Muscle of back (tissue), 11 donors: ENCODE results near the gene NFIX. TPM values are rescaled to one million over a fixed set of nuclear protein-coding genes. Genes with fewer than 3 reads are reported as not detected.

Source experiments
- DNase-seq, 3 donors: peaks; one replicate each; pipeline versions ENCODE4 v3.0.0 to v3.0.0-alpha.2; 2013
- polyA plus RNA-seq, 10 donors: library from polyadenylated mRNA; unstranded; fragments of 120-200 nt; gene quantifications; one replicate each; pipeline ENCODE4 v1.2.1, GENCODE V29; 2013; ENCODE audit not compliant: insufficient read length in 10 of 10

NFIX gene
- polyA plus RNA-seq, 10 donors = 89.1 to 136 (median 111) TPM

DNA sequence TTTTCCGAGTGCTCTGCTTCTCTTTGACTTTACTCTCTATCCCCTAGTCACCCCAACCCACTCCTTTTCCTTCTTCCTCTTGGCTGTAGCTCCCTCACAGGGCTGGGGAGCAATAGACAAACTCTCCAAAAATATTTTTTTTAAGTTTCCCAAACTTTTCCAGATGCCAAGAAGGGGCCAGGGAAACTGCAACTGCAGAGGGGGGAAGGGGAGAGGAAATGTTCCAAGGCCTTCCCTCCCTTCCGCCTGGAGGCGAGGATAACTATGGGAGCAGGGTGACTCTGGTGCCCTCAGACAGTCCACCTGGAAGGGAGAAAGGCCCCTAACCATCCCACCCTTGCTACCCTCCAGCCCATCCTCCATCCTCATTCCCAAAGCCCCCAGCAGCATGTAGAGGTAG, 58.0 kb downstream of the NFIX start:
- DNase-seq = peak in 2 of 3 donors; percentile 72 to 85

DNA sequence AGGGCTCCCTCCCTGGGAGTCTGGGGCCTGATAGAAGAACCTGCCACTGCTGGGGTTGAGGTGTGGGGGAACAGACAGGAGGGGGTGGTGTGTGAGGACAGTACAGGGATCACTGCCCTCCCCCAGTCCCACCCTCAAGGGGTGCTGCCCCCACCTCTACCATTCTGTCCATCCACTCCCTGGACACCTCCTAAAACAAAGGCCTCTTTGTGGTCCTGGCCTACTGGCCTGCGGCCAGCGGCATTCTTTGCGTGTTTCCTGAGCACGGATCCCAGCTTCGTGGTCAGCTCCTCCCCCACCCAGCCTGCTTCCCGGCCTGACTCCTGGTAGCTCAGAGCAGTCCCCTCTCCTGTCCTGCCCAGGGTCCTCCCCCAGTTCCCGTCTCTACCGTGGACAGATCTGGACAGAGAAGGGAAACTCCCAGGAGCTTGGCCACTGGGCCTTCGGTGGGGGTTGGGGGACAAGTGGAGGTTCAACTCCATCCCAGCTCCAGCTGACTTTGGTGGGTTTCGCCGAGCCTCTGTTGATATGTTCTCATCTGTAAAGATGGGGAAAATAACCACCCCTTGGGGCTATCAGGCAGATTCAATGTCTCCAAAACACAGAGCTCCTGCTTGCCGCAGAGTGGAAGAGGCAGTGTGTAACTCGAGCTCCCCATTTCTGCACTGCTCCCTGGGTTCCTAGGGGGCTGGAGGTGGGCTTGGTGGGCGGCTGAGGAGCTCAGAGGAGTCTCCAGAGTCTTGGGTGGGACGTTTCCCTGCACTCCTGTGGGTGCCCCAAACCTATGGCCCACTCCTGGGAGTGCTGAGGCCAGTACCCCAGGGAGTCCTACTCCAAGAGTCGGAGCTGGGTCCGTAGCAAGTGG, 58.7 kb downstream of the NFIX start:
- peak; percentile 84 to 93 (median 90) for DNase-seq

DNA sequence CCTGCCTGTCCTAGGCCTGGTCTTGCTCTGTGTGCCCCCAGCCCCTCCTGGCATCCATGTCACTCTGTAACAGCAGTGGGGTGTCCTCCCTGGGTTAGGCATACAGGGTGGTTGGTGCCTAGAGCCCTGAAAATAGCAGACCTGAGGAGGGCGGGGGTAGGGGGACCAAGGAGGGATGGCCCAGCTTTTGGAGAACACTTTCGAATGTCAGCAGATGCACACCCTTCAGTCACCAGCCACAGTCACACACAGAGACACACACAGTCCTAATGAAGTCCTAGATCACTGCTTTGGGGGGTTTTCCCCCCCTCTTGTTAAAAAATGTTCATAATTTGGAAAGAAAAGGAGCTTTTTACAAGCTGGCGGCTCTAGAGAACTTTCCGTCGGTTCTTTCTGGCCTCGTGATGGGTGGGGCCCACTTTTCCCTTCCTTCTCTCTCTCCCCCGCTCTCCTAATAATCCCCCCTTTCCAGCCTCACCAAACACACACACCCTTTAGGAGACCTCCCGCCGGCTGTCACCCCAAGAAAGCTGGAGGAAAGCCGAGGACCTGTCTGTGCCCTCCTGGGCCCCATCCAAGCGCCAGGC, 59.4 kb downstream of the NFIX start:
- peak; percentile 82 to 94 (median 85) for DNase-seq

- peak; percentile 86 to 95 (median 94) for DNase-seq
These were observed 60.2 kb downstream of the NFIX start for GRCh38 chr19:13055213-13056051.

GRCh38 chr19:13056052-13056660, 60.9 kb downstream of the NFIX start:
- peak; percentile 72 to 88 (median 88) for DNase-seq

GRCh38 chr19:13057147-13057572, 61.9 kb downstream of the NFIX start:
- peak in 1 of 3 donors; percentile 50 for DNase-seq

- peak in 1 of 3 donors; percentile 81 for DNase-seq
These were observed 62.5 kb downstream of the NFIX start for GRCh38 chr19:13057744-13058143.

DNA sequence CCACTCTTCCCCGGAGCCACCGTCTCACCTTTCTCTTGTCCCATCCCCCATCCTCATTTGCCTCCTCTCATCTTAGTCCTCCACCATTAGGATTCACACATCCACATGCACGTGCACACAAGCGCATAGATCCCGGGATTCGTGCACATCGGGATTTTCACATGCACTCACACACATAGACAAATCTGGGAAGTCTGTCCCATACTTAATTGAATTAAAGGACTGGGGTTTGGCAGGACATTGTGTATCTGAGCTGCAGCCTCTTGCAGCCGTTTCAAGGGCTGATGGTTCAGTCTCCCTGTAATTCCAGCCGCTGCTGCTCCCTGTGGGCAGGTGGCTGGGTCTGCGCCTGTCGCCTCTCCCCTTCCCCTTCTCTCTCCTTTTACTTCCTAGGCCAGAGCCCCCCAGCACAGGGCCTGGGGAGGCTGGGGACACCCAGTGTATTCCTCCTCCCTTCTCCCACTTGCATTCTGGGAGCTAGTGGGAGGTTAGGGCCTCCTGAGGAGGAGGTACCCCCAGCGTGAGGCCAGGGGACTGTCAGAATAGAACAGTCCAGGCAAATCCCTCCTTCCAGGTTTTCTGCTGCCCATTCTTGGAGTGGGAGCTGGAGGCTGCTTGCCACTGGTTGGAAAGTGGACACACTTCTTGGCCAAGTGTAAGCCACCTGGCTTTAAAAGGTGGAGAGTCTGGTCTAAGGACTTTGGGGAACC, 63.8 kb downstream of the NFIX start:
- DNase-seq = peak in 2 of 3 donors; percentile 63 to 88

DNA sequence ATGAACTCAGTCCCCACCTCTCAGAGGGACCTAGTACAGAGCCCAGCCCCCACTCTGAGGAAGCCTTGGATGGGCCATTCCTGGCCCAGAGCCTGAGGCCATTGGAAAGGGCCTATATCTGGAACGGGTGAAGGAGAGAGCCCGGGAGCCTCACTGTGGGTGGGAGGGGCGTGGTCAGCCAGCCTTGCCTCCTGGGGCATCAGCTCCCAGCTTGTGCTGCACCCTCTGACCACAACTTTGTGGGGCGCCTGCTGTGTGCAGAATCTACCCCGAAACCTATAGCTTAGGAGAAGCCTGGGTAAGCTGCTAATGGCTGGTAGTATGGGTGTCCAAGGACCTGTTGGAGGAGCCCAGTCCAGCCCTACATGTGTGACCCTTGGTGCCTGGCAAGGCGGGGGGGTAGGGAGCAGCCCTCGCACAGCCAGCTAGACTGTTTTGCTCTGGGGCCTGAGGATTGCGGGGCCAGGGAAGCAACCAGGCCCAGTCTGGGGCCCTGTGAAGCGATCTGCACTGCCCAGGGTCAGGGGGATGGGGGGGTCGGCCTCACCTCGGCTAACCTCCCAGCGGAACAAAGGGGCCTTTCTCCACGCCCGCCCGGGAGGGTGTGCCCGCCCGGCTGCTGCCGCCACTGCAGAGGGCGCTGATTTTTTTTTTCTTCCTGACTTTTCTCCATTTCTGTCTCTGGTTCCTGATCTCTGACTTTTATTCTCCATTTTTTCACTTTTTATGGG, 65.1 kb downstream of the NFIX start:
- peak in 1 of 3 donors; percentile 68 for DNase-seq

GRCh38 chr19:13060964-13061927, 66.0 kb downstream of the NFIX start:
- DNase-seq = peak; percentile 77 to 96 (median 90)

DNA sequence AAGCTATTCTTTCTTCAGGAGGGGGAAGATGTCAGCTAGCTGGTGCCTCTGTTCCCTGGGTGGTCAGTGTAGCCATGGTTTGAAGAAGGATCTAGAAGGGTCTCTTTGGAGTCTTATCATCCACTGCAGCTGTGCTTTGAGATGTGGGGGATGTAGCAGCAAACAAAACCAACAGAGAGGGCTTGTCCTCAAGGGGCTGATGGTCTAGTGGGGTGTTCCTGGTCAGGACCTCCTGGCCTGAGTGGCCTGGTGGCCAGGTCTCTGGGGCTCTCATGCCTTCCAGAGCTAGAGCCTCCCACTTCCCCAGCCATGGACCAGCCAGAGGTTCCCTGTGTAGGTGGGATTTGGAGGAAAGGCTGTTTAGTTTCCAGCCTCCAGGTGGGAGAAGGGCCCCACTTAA, 67.0 kb downstream of the NFIX start:
- no peak for DNase-seq

GRCh38 chr19:13063461-13064091, 68.3 kb downstream of the NFIX start:
- no peak for DNase-seq

GRCh38 chr19:13064092-13064489, 68.8 kb downstream of the NFIX start:
- DNase-seq = no peak

DNA sequence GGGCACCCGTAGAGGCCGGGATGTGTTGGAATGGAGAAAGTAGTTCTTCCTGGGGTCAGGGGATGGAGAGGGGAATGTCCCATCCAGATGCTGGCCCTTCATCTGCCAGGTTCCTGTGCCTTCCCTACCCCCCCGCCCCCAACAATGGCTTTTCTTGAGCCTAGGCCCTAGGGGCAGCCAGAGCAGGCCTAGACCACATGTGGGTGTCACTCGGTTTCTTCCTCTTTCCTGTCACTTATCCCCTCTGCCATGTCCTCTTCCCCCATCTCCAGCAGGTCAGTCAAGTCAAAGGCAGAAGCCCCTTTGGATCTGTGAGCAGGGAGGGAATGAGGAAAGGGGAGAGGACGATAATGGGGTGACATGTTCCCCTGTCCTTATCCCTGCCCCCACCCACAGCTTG, 71.0 kb downstream of the NFIX start:
- DNase-seq = no peak

GRCh38 chr19:13066933-13067807, 71.9 kb downstream of the NFIX start:
- DNase-seq = no peak

DNA sequence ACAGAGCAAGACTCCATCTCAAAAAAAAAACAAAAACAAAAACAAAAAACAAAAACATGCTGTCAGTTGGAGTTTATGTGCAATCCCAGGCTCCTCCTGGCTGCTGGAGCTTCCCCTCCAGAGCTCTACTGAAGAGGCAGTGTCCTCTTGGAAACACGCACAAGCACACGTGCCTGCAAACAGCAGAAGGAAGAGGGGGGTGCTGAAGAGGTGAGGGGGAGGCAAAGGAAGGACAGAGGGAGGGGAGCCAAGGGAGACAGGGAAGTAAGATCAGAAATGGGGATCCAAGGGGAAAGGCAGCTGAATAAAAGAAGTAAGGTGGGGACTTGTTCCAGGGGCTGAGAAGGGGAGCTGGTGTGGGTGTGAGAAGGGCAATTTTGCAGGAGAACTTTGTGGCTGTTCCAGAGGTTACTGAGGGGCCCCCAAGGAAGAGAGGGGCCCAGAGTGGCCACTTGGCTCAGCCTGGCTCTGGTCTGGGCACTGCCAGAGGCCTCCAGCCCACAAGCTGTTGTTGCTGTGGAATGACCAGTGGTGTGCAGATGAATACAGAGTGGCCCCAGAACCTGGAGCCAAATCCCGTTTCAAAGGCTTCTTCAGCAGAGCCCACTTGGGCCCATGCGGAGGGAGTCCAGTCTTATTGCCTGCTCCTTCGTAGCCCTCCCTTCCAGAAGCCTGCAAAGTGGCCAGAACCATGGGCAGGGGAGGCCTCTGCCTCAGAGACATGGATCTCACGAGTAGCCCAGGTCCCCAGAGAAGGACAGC, 73.0 kb downstream of the NFIX start:
- peak in 1 of 3 donors; percentile 78 for DNase-seq
